Body of pancreas (tissue), 4 donors: ENCODE results near the gene SLC6A11. TPM values are rescaled to one million over a fixed set of nuclear protein-coding genes. Genes with fewer than 3 reads are reported as not detected.

Experiments
- ATAC-seq: fragments of 150-250 bp; one replicate; pipeline ENCODE4 v1.9.1; 2016
- DNase-seq, 4 donors: peaks; one replicate each; pipeline ENCODE4 v3.0.0-alpha.2; 2019
- H3K27ac ChIP-seq, 4 donors: fragments of 200-600 bp; sonication (generic); 1 replicate in 3 of 4; 2 replicates in 1 of 4; pipeline versions ENCODE4 v1.5.1 to v1.6.1; 2016 to 2019; ENCODE audit warnings: mild to moderate bottlenecking in 1 of 4, mixed read lengths in 1 of 4, moderate library complexity in 1 of 4
- H3K27me3 ChIP-seq, 2 donors: fragments of 200-600 bp; sonication (generic); one replicate each; pipeline ENCODE4 v1.6.0; 2016; ENCODE audit warnings: mild to moderate bottlenecking in 1 of 2
- H3K36me3 ChIP-seq, 2 donors: fragments of 200-600 bp; sonication (generic); replicated peaks in 1 of 2; 2 replicates each; pipeline ENCODE4 v1.5.1; 2016; ENCODE audit warnings: low read depth in 2 of 2; ENCODE audit not compliant: insufficient read depth in 1 of 2
- H3K4me1 ChIP-seq: fragments of 200-600 bp; sonication (generic); one replicate; pipeline ENCODE4 v1.6.0; 2016
- H3K4me3 ChIP-seq, 2 donors: fragments of 200-600 bp; sonication (generic); 1 replicate in 1 of 2; 2 replicates in 1 of 2; pipeline ENCODE4 v1.5.1; 2016 to 2019
- H3K9me3 ChIP-seq, 3 donors: fragments of 200-600 bp; sonication (generic); 1 replicate in 2 of 3; 2 replicates in 1 of 3; pipeline ENCODE4 v1.5.1; 2016
- POLR2A ChIP-seq, 3 donors: fragments of 450-650 bp; IDR thresholded peaks; one replicate each; pipeline ENCODE4 v1.6.1; 2016; ENCODE audit warnings: antibody characterized with exemption in 3 of 3, mild to moderate bottlenecking in 2 of 3
- WGBS, 2 donors: methylation state at CpG; one replicate each; pipeline ENCODE4 v1.1.5; 2017; 5-methylcytosine and 5-hydroxymethylcytosine counted together
- intact Hi-C: fragments of 100-400 bp; cut with DNase I; formaldehyde crosslinking; loops from one replicate; pipeline ENCODE4 v1.15.1; 2023
- total RNA-seq, 2 donors: library from RNA; depleted of rRNA; stranded (reverse); fragments of >200 nt; gene quantifications; one replicate each; pipeline ENCODE4 v1.1.0, GENCODE V29; 2016
- TF ChIP-seq, protein P1 (sequence below), 7 experiments: fragments of 450-650 bp in 4 of 7; fragments of 200-600 bp in 3 of 7; sonication (generic) in 3 of 7; IDR thresholded peaks; one replicate each; pipeline ENCODE4 v1.5.1; 2016 to 2019; ENCODE audit warnings: antibody characterized with exemption in 7 of 7

SLC6A11 gene
- total RNA-seq, 2 donors from 2014 or later: 0.52 TPM; not detected in 1

GRCh38 chr3:10834951-10835350 is 18.9 kb downstream of the SLC6A11 start:
- H3K27me3 ChIP-seq: no peaks in the 10 kb centered on the region
- intact Hi-C loops: no loop called here
- no peaks in the 10 kb centered on the region for H3K9me3 ChIP-seq
- ATAC-seq (no peak), DNase-seq (no peak)
- no peak for TF ChIP-seq POLR2A (IDR thresholded peaks at IDR 0.05)
- TF ChIP-seq, protein P1, sequence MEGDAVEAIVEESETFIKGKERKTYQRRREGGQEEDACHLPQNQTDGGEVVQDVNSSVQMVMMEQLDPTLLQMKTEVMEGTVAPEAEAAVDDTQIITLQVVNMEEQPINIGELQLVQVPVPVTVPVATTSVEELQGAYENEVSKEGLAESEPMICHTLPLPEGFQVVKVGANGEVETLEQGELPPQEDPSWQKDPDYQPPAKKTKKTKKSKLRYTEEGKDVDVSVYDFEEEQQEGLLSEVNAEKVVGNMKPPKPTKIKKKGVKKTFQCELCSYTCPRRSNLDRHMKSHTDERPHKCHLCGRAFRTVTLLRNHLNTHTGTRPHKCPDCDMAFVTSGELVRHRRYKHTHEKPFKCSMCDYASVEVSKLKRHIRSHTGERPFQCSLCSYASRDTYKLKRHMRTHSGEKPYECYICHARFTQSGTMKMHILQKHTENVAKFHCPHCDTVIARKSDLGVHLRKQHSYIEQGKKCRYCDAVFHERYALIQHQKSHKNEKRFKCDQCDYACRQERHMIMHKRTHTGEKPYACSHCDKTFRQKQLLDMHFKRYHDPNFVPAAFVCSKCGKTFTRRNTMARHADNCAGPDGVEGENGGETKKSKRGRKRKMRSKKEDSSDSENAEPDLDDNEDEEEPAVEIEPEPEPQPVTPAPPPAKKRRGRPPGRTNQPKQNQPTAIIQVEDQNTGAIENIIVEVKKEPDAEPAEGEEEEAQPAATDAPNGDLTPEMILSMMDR (IDR thresholded peaks at IDR 0.05): no peak
- no peaks in the 10 kb centered on the region for H3K36me3 ChIP-seq
- H3K4me1 ChIP-seq: no peaks in the 10 kb centered on the region
- H3K27ac ChIP-seq: no peak overlapping the region
- WGBS, 2 donors: 75 to 78% methylated on average over 10 of the region's 10 CpGs
- no peak overlapping the region for H3K4me3 ChIP-seq

DNA sequence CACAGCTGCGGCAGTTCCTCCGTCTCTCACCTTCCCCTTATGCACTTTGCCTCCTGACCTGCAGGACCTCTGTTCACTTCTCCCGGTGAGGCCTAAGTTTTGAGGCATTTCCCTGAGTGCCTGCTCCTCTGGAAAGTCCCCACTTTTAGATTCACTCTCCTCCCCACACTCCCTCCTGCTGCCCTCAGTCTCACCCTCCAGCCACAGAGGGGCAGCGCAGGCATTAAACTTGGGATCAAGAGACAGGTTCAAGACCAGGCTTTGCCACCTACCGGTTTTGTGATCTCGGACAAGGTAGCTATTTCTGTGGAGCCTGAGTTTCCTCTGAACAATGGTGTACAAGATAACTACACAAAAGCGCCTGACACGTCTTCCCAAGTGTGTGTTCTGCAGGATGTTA is 19.4 kb downstream of the SLC6A11 start:
- TF ChIP-seq, protein P1 (IDR thresholded peaks at IDR 0.05): no peak
- no peak for TF ChIP-seq POLR2A (IDR thresholded peaks at IDR 0.05)
- Histone ChIP-seq H3K4me3 (no peak overlapping the region), H3K27me3 (no peaks in the 10 kb centered on the region), H3K36me3 (no peaks in the 10 kb centered on the region), H3K4me1 (no peaks in the 10 kb centered on the region), H3K9me3 (no peaks in the 10 kb centered on the region), H3K27ac (no peak overlapping the region)
- intact Hi-C loops: no loop called here
- DNase-seq (no peak), ATAC-seq (no peak)
- 58% methylated on average over 8 of the region's 8 CpGs for WGBS, 2 donors

DNA sequence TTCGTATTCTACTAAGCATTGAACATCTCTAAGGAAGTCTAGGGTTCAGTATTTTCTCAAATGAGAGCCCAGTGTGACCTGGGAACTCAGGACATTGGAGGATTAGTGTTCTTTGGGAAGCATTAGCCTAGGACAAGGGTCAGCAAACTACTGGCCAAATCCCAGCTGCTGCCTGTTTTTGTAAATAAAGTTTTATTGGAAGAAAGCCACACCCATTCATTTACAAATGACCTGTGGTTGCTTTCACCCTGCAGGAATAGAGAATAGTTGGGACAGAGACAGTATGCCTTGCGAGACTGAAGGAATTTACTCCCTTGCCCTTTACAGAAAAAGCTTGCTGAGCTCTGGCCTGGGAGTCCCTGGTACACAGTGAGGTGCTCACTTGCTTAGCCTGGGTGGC is 20.6 kb downstream of the SLC6A11 start:
- H3K4me3 ChIP-seq: no peak overlapping the region
- intact Hi-C loops: no loop called here
- 56 to 62% methylated on average over 2 of the region's 2 CpGs for WGBS, 2 donors
- DNase-seq (no peak), ATAC-seq (no peak)
- no peak overlapping the region for H3K27ac ChIP-seq
- H3K27me3 ChIP-seq: no peaks in the 10 kb centered on the region
- no peaks in the 10 kb centered on the region for H3K4me1 ChIP-seq
- H3K9me3 ChIP-seq: no peaks in the 10 kb centered on the region
- H3K36me3 ChIP-seq: no peaks in the 10 kb centered on the region
- TF ChIP-seq POLR2A (IDR thresholded peaks at IDR 0.05): no peak
- TF ChIP-seq, protein P1 (IDR thresholded peaks at IDR 0.05): no peak

- no peaks in the 10 kb centered on the region for H3K4me1 ChIP-seq
- ATAC-seq: no peak
- intact Hi-C loops: no loop called here
These were observed 21.8 kb downstream of the SLC6A11 start for GRCh38 chr3:10837849-10838248.

GRCh38 chr3:10839167-10839566 is 23.1 kb downstream of the SLC6A11 start:
- Histone ChIP-seq H3K27ac (no peak overlapping the region), H3K9me3 (no peaks in the 10 kb centered on the region), H3K36me3 (no peaks in the 10 kb centered on the region), H3K4me1 (no peaks in the 10 kb centered on the region), H3K27me3 (no peaks in the 10 kb centered on the region), H3K4me3 (no peak overlapping the region)
- WGBS, 2 donors: 67 to 69% methylated on average over 4 of the region's 4 CpGs
- TF ChIP-seq, protein P1 (IDR thresholded peaks at IDR 0.05): no peak
- no peak for TF ChIP-seq POLR2A (IDR thresholded peaks at IDR 0.05)
- ATAC-seq (no peak), DNase-seq (no peak)
- intact Hi-C loops: no loop called here

More at GRCh38 chr3:10837849-10838248, 21.8 kb downstream of the SLC6A11 start:
- no peak overlapping the region for H3K4me3 ChIP-seq
- no peak overlapping the region for H3K27ac ChIP-seq
- H3K9me3 ChIP-seq: no peaks in the 10 kb centered on the region
- H3K36me3 ChIP-seq: no peaks in the 10 kb centered on the region
- TF ChIP-seq, protein P1 (IDR thresholded peaks at IDR 0.05): no peak
- no peak for TF ChIP-seq POLR2A (IDR thresholded peaks at IDR 0.05)
- no peaks in the 10 kb centered on the region for H3K27me3 ChIP-seq
- no peak for DNase-seq
- WGBS, 2 donors: 62 to 66% methylated on average over 2 to 8 of the region's 8 CpGs
